Measurements from ENCODE around the gene GAB2.
A peak's percentile ranks its signal among the peaks of the same experiment; 100 is the strongest.
"Not testable (repeated sequence)": the region's sequence is repeated elsewhere in the genome, so short reads cannot be mapped to it uniquely, and the experiment has no call there.

GAB2 gene

DNA sequence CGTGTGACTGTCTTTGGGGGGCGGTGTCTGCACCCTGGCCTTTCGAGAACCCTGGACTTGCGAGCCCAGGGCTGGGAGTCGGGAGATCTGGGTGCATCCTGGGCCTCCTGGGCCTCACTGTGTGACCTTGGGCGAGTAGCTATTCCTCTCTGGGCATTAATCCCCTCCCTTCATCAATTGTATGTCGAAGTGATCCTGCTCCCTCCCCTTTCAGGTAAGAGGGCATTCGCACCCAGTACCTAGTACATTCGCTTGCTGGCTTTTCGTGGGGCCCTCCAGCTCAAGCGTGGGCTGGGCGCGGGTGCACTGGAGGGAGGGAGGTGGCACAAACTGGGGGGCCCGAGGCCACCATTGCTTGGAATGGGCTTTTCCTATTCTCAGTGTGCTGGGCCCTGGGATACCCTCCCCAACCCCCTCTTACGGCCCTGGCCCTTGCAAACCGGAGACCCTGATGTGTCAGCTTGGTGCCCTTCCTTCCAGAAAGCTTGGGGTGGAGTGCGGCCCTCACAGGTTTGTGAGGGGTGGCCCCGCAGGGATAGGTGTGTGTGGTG, 228.4 kb downstream of the GAB2 start:
- no peak for DNase-seq (ENCODE audit: low read depth in 2 of 2)

- DNase-seq (ENCODE audit: low read depth in 2 of 2), result peak; percentile 74
Observed at GRCh38 chr11:78188286-78189173, 229.1 kb downstream of the GAB2 start, which contains the start of the genes KCTD21 and USP35. Gene KCTD21, minus strand, starts transcription at chr11:78188626. Its CDS starts 14,072 bp downstream, at chr11:78174554. Gene USP35, plus strand, starts transcription at chr11:78188919. Its CDS starts 7,327 bp downstream, at chr11:78196246.

DNA sequence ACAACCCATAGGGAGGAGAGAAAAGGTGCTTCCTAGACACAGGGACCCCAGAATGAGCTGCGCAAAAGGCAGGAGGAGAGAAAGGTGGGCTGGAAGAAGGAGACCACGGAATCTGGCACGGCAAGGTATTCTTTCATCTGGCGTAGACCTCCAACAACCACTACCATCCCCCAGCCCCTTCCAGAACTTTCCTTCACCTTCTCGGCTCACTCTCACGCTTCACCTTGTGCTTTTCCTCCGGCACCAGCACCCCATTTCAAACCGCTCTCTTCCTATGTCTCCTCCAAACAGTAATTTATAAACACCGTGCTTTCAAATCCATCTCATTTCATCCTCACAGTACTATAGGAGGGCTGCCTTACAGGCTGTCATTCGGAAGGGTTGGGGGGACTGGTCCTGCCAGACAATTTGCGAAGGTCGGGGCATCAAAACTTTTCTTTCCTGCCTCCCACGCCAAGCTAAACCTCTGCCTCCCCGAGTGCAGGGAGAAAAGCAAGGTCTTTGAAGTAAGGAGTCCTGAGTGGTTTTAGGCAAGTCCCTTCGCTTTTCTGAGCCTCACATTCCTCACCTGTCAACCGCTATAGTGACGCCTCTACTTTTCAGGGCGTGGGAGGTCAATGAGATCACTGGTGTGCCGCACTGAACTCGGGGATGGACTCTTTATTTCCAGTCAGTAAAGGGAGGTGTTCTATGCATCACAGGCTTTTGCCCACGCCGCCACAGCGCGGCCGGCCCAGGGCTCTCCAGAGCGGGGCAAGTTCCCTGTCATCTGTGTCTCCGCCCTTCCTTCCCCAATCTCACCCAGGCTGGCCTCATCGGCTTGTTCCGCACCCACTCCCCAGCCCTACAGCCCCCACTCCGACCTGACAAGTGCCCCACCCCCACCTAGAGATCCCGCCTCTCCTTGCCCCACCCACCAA, 230.0 kb downstream of the GAB2 start:
- peak; percentile 14 to 37 for DNase-seq (ENCODE audit: low read depth in 2 of 2)

DNA sequence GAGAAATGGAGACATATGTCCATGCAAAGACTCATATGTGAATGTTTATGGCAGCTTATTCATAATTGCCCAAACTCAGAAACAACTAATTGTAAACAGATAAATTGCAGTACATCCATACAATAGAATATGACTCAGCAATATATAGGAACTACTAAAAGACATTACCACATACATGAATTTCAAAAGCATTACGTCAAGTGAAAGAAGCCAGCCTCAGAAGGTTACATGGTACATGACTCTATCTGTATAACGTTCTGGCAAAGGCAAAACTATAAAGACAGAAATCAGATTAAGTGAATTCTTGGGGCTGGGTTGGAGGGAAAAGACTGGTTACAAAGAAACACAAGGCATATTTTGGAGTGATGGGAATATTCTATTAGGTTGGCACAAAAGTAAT, 236.4 kb downstream of the GAB2 start:
- no peak for DNase-seq (ENCODE audit: low read depth in 2 of 2)

DNA sequence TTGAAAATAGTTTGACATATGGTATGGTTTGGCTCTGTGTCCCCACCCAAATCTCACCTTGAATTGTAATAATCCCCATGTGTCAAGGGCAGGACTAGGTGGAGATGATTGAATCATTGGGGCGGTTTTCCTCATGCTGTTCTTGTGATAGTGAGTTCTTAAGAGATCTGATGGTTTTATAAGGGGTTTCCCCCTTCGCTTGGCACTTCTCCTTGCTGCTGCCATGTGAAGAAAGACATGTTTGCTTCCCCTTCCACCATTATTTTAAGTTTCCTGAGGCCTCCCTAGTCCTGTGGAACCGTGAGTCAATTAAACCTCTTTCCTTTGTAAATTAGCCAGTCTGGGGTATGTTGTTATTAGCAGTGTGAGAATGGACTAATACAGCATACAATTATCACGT, 236.9 kb downstream of the GAB2 start:
- no peak for DNase-seq (ENCODE audit: low read depth in 2 of 2)

DNA sequence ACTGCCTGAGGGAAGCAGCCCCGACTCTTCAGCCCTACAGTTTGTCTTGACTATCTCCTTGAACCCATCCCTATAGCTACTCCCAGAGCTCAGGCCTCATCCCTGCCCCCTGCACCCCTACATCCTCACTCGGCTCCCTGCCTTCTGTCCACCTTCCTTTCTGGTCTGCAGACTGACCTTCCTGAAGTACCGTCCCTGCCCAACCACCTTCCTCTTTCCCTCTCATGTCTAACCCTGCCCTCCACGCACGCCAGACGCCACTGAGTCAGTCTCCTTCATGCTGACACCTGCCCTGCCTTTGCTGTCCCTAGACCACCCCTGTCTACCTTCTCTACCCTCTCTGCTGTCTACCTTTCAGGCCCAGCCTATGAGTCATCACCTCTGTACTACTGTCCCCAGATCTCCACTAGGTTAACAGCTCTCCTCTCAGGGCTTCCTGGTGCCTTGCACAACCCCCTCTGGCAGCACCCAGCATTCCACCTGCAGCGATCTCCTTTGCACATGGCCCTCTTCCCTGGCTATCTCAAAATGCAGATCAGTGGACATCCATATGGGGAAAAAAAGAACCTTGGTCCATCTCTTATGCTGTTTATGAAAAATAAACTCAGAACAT, 238.1 kb downstream of the GAB2 start:
- DNase-seq (ENCODE audit: low read depth in 2 of 2), result no peak

GRCh38 chr11:78177216-78177615, 240.4 kb downstream of the GAB2 start:
- no peak for DNase-seq (ENCODE audit: low read depth in 2 of 2)

- no peak for DNase-seq (ENCODE audit: low read depth in 2 of 2)
Observed at GRCh38 chr11:78176605-78177141, 240.9 kb downstream of the GAB2 start.

DNA sequence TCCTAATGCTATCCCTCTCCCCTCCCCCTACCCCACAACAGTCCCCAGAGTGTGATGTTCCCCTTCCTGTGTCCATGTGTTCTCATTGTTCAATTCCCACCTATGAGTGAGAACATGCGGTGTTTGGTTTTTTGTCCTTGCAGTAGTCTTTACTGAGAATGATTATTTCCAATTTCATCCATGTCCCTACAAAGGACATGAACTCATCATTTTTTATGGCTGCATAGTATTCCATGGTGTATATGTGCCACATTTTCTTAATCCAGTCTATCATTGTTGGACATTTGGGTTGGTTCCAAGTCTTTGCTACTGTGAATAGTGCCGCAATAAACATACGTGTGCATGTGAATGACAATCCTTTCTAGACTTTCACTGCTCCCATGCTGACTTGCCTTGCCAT, 241.8 kb downstream of the GAB2 start:
- DNase-seq (ENCODE audit: low read depth in 2 of 2), result not testable (repeated sequence)

GRCh38 chr11:78171951-78172350, 245.7 kb downstream of the GAB2 start:
- no peak for DNase-seq (ENCODE audit: low read depth in 2 of 2)

GRCh38 chr11:78170874-78171549, 246.6 kb downstream of the GAB2 start:
- no peak for DNase-seq (ENCODE audit: low read depth in 2 of 2)

- no peak for DNase-seq (ENCODE audit: low read depth in 2 of 2)
Observed at GRCh38 chr11:78170413-78170812, 247.2 kb downstream of the GAB2 start.

- no peak for DNase-seq (ENCODE audit: low read depth in 2 of 2)
Observed at GRCh38 chr11:78168539-78169477, 248.8 kb downstream of the GAB2 start.

DNA sequence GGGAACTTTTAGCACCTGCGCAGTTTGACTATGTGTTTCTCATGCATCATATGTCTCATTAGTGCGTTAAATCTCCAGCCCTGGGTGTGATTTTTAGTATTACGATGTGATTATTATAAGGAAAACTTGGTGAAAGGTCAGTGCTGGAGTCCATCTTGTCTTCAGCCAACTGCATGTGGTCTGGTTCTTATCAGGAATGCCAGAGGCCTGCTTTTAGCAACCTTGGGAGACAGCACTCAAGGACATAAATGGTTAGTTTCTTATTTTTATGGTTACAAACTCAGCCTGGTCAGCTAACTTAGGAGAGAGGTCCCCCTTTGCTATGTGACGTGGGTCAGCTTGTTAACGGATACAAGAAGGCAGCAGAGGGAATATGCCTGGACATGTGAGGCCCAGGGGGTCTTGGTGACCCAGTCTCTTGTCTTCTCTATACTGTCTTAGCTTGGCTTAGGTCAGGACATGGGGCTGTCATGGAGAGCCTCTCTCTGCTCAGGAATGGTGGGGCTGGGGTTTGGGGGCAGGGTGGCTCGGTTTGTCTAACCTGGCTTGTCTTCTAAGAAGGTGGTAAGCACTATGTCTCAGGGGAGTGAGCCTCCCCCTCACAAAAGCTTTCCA, 250.7 kb downstream of the GAB2 start:
- no peak for DNase-seq (ENCODE audit: low read depth in 2 of 2)
